ENCODE measurements around the gene PLIN3. TPM values are rescaled to one million over a fixed set of nuclear protein-coding genes. Genes with fewer than 3 reads are reported as not detected.
"Not testable (repeated sequence)": the region's sequence is repeated elsewhere in the genome, so short reads cannot be mapped to it uniquely, and the experiment has no call there.

Gene PLIN3
- total RNA-seq, 2 experiments from 2014 or later = 36.3 to 40.5 TPM

- H3K4me1 Mint-ChIP-seq = peaks cover 28% of the 10 kb centered on the region
- H3K4me3 Mint-ChIP-seq = peak overlapping the region; percentile 94
- H3K27me3 Mint-ChIP-seq = no peaks in the 10 kb centered on the region
- POLR2A ChIA-PET = interaction anchor here (0.7 to 3.5 kb wide), 10 partner anchors 9 to 84 kb away, joined by 3 to 24 read pairs (median 4); partner anchors contain the start of genes FEM1A and PLIN3
- H3K36me3 Mint-ChIP-seq (ENCODE audit: low read depth) = peaks cover 19% of the 10 kb centered on the region
- CTCF ChIA-PET = interaction anchor here (0.6 to 5.6 kb wide), 6 partner anchors 10 to 42 kb away, joined by 3 to 68 read pairs (median 4); no protein-coding TSS in a partner anchor
- no peaks in the 10 kb centered on the region for H3K9me3 Mint-ChIP-seq
- peak overlapping the region; percentile 90 for H3K27ac Mint-ChIP-seq
- DNase-seq = no peak
These were observed 36.6 kb downstream of the PLIN3 start for GRCh38 chr19:4830768-4831265.

GRCh38 chr19:4830332-4830731, 37.1 kb downstream of the PLIN3 start:
- Mint-ChIP-seq H3K36me3 (ENCODE audit: low read depth) (peaks cover 19% of the 10 kb centered on the region), H3K27ac (peak overlapping the region; percentile 90), H3K27me3 (no peaks in the 10 kb centered on the region), H3K9me3 (no peaks in the 10 kb centered on the region), H3K4me3 (peak overlapping the region; percentile 94), H3K4me1 (peaks cover 28% of the 10 kb centered on the region)
- CTCF ChIA-PET = interaction anchor here (0.6 to 5.6 kb wide), 6 partner anchors 10 to 42 kb away, joined by 3 to 68 read pairs (median 4); no protein-coding TSS in a partner anchor
- no peak for DNase-seq
- POLR2A ChIA-PET = interaction anchor here (0.6 to 3.5 kb wide), 9 partner anchors 10 to 85 kb away, joined by 3 to 24 read pairs (median 4); partner anchors contain the start of gene PLIN3

DNA sequence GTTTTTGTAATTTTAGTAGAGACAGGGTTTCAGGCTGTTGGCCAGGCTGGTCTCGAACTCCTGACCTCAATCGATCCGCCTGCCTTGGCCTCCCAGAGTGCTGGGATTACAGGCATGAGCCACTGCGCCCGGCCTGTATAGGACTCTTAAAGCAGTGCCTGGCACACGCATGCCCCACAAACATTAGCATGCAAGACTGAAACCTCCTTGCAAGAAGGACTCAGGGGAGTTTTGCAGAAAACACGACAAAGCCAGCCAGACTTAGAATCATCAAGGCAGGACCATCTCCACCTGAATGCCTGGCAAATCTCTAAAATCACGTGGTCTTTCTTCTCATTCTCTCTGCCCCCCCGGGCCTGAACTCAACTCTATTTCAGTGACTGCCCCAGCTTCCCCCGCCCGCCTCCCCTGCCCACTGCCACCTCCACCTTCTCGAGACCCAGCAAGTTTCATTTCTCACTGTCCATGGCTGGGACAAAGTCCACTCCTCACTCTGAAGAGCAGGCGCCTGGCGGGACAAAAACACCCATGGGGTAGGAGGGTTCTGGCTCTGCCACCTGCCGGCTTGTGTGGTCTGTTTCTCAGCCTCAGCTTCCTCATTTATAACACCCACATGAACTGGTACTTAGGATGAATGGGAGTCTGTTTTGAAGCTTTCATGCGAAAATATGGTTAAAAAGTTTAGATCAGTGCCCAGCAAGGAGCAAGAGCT, 38.3 kb downstream of the PLIN3 start:
- Mint-ChIP-seq H3K9me3 (no peaks in the 10 kb centered on the region), H3K4me1 (peaks cover 28% of the 10 kb centered on the region), H3K27me3 (no peaks in the 10 kb centered on the region), H3K4me3 (peak overlapping the region; percentile 57), H3K36me3 (ENCODE audit: low read depth) (peaks cover 19% of the 10 kb centered on the region), H3K27ac (peak overlapping the region; percentile 64)
- DNase-seq = no peak
- ChIA-PET POLR2A (interaction anchor here (0.6 to 3.5 kb wide), 4 partner anchors 11 to 1456 kb away, joined by 3 to 24 read pairs (median 4); no protein-coding TSS in a partner anchor), CTCF (interaction anchor here (3.4 to 5.6 kb wide), 2 partner anchors 19 to 22 kb away, joined by 15 to 68 read pairs; no protein-coding TSS in a partner anchor)

- no peak overlapping the region for H3K27ac Mint-ChIP-seq
- ChIA-PET CTCF (interaction anchor here (0.6 to 2.5 kb wide), 4 partner anchors 13 to 258 kb away, joined by 3 to 27 read pairs (median 6); partner anchors contain the start of gene FEM1A), POLR2A (no interaction called here)
- H3K9me3 Mint-ChIP-seq = no peaks in the 10 kb centered on the region
- DNase-seq = no peak
- H3K27me3 Mint-ChIP-seq = no peaks in the 10 kb centered on the region
- peaks cover 6% of the 10 kb centered on the region for H3K4me1 Mint-ChIP-seq
- peaks cover 19% of the 10 kb centered on the region for H3K36me3 Mint-ChIP-seq (ENCODE audit: low read depth)
- H3K4me3 Mint-ChIP-seq = no peak overlapping the region
These were observed 43.9 kb downstream of the PLIN3 start for GRCh38 chr19:4823577-4823976.

GRCh38 chr19:4822354-4822753, 45.1 kb downstream of the PLIN3 start:
- H3K27me3 Mint-ChIP-seq, H3K9me3 Mint-ChIP-seq, POLR2A ChIA-PET, H3K4me3 Mint-ChIP-seq, H3K4me1 Mint-ChIP-seq, DNase-seq, H3K27ac Mint-ChIP-seq: not testable (repeated sequence)
- peaks cover 25% of the 10 kb centered on the region for H3K36me3 Mint-ChIP-seq (ENCODE audit: low read depth)
- CTCF ChIA-PET = interaction anchor here (1.6 to 2.5 kb wide), 3 partner anchors 12 to 31 kb away, joined by 3 to 27 read pairs (median 10); partner anchors contain the start of gene FEM1A

DNA sequence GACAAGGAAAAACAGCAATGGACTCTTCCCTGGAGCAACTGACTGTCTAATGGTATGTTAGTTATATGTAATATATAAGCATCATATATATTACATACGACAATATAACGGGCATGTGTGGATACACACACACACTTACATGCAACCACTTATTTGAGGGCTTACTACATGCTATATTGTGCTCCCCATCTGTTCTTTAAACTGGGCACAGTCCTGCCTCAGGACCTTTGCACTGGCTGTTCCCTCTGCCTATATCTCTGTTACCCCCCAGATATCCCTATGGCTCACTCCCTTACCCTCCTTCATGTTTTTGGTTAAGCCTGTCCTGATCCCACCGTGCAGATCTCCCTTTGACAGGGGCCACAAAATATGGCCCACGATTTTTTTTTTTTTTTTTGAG, 46.2 kb downstream of the PLIN3 start:
- POLR2A ChIA-PET = no interaction called here
- CTCF ChIA-PET = interaction anchor here (0.9 kb wide), 2 partner anchors 8 to 11 kb away, joined by 4 to 5 read pairs; no protein-coding TSS in a partner anchor
- Mint-ChIP-seq H3K27me3 (no peaks in the 10 kb centered on the region), H3K4me1 (peaks cover 5% of the 10 kb centered on the region), H3K9me3 (no peaks in the 10 kb centered on the region), H3K36me3 (ENCODE audit: low read depth) (peaks cover 35% of the 10 kb centered on the region), H3K4me3 (no peak overlapping the region), H3K27ac (no peak overlapping the region)
- no peak for DNase-seq

GRCh38 chr19:4817467-4818277, 49.8 kb downstream of the PLIN3 start:
- no peak for DNase-seq
- no peak overlapping the region for H3K4me3 Mint-ChIP-seq
- no peak overlapping the region for H3K27ac Mint-ChIP-seq
- ChIA-PET POLR2A (interaction anchor here (1.4 kb wide), 1 partner anchor 13 kb away, joined by 4 read pairs; no protein-coding TSS in a partner anchor), CTCF (interaction anchor here (1.5 to 2.6 kb wide), 2 partner anchors 8 to 34 kb away, joined by 7 to 11 read pairs; no protein-coding TSS in a partner anchor)
- peaks cover 25% of the 10 kb centered on the region for H3K4me1 Mint-ChIP-seq
- peaks cover 39% of the 10 kb centered on the region for H3K36me3 Mint-ChIP-seq (ENCODE audit: low read depth)
- no peaks in the 10 kb centered on the region for H3K27me3 Mint-ChIP-seq
- H3K9me3 Mint-ChIP-seq = no peaks in the 10 kb centered on the region

DNA sequence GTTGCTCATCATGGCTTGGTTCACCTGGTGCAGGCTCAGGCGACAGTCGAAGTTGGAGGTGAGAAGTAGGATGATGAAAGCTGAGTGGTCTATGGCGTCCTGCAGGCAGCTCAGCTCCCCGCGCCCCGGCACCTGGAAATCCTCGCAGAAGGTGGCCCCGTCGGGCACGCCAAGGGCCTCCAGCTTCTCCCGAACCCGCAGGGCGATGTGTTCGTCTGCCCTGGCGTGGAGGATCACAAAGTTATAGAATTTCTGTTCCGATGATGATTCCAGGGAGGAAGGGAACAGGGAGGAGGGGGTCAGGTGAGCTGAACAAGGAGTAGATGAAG, 50.6 kb downstream of the PLIN3 start:
- Mint-ChIP-seq H3K27me3 (no peaks in the 10 kb centered on the region), H3K27ac (no peak overlapping the region), H3K4me3 (no peak overlapping the region), H3K4me1 (peaks cover 29% of the 10 kb centered on the region), H3K36me3 (ENCODE audit: low read depth) (peaks cover 36% of the 10 kb centered on the region), H3K9me3 (no peaks in the 10 kb centered on the region)
- POLR2A ChIA-PET = interaction anchor here (0.9 kb wide), 1 partner anchor 14 kb away, joined by 6 read pairs; no protein-coding TSS in a partner anchor
- CTCF ChIA-PET = interaction anchor here (1.0 to 1.5 kb wide), 2 partner anchors 26 to 35 kb away, joined by 3 to 7 read pairs; partner anchors contain the start of gene FEM1A
- DNase-seq = no peak

DNA sequence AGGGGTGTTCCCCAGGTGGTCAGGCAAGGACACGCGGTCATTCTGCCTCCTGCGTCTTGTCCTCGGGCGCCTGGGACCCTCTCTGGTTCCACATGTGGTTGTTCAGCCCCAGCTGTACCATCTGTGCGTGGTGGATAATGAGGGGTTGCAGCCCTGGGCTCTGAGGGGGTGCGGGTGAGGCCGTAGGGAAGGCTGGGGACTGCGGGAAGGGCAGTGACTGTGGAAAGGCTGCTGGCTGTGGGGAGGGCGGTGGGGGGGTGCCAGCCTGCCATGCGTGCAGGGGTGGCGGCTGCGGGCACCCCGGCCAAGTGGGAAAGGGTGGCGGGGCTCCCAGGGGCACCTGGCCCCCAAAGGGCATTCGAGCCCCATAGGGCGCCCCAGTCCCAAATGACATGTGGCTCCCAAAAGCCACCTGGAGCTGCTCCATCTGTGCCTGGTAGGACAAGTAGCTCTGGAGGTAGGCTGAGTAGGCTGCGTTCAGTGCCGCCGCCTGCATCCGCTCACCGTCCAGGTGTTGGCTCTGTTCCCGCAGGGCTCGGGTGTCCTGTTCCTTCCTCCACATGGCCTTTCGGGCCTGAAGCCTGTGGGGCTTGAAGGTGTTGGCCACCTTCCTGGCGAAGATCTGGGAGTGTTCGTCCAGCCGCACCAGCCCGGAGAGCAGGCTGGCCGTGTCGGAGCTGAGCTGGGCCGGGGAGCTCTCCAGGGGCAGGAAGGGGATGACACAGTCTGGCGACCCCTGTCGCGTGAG, 51.1 kb downstream of the PLIN3 start:
- ChIA-PET POLR2A (interaction anchor here (0.9 kb wide), 1 partner anchor 14 kb away, joined by 6 read pairs; no protein-coding TSS in a partner anchor), CTCF (interaction anchor here (1.0 to 1.5 kb wide), 2 partner anchors 25 to 35 kb away, joined by 3 to 7 read pairs; partner anchors contain the start of gene FEM1A)
- H3K36me3 Mint-ChIP-seq (ENCODE audit: low read depth) = peaks cover 36% of the 10 kb centered on the region
- no peak overlapping the region for H3K27ac Mint-ChIP-seq
- peaks cover 33% of the 10 kb centered on the region for H3K4me1 Mint-ChIP-seq
- H3K4me3 Mint-ChIP-seq = no peak overlapping the region
- no peaks in the 10 kb centered on the region for H3K27me3 Mint-ChIP-seq
- no peaks in the 10 kb centered on the region for H3K9me3 Mint-ChIP-seq
- DNase-seq = no peak

DNA sequence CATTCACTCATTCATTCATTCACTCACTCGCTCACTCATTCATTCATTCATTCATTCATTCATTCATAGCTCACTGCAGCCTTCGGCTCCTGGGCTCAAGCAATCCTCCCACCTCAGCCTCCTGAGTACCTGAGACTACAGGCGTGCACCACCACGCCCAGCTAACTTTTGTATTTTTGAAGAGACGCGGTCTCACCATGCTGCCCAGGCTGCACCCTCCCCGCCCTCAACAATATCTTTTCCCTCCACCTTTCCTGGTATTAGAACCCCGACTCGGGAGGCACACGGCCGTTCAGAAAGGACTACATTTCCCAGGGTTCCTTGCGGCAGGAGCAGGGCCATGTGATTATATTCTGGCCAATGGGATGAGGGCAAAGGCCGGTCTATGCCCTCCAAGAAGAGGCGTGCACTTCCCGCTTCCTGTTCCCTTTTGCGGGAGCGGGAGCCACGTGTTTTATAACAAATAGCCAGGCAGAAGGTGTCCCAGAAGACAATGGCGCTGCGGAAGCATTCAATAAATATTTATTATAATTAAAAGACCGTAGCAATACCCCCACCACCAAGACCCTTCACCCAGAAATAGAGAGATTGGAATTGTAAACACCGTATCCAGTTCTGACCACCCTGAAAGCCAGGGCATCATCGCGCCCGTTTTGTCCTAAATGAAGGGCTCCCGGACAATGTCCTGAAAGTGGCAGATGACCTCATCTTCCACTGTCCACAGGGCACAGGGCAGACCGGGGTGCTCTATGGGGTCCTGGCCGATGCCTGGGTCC, 51.9 kb downstream of the PLIN3 start:
- ChIA-PET CTCF (interaction anchor here (1.0 kb wide), 1 partner anchor 24 kb away, joined by 3 read pairs; the partner anchor contains the start of gene FEM1A), POLR2A (no interaction called here)
- Mint-ChIP-seq H3K27me3 (no peaks in the 10 kb centered on the region), H3K27ac (peak overlapping the region; percentile 70), H3K4me1 (peaks cover 33% of the 10 kb centered on the region), H3K9me3 (no peaks in the 10 kb centered on the region), H3K4me3 (peak overlapping the region; percentile 44), H3K36me3 (ENCODE audit: low read depth) (peaks cover 36% of the 10 kb centered on the region)
- DNase-seq = peak; percentile 77

DNA sequence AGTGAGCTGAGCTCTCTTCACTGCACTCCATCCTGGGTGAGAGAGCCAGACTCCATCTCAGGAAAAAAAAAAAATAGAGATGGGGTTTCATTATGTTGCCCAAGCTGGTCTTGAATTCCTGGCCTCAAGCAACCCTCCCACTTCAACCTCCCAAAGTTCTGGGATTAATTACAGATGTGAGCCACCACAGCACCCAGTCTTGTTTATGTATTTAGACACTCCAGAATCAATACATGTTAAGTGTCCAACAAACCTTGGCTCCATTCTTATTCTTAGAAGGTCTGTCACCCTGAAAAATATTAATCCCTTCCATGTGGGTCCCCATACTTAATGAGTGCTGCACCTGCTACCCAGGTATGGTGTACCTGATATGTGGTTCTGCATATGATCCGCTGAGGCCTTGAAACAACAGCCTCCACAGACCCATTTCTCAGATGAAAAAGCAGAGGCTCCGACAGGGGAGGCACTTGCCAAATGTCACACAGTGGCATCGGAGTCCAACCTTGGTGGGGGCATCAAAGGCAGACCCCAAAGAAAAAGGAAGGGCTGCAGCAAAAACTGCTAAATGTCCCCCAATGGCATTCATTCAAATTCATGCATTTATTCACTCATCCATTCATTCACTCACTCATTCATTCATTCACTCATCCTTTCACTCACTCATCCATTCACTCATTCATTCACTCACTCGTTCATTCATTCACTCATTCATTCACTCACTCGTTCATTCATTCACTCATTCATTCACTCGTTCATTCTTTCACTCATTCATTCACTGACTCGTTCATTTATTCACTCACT, 52.6 kb downstream of the PLIN3 start:
- Mint-ChIP-seq H3K4me3 (peak overlapping the region; percentile 44), H3K27ac (peak overlapping the region; percentile 70), H3K36me3 (ENCODE audit: low read depth) (peaks cover 34% of the 10 kb centered on the region), H3K9me3 (no peaks in the 10 kb centered on the region), H3K27me3 (no peaks in the 10 kb centered on the region), H3K4me1 (peaks cover 34% of the 10 kb centered on the region)
- no peak for DNase-seq
- ChIA-PET POLR2A (interaction anchor here (1.2 kb wide), 1 partner anchor 15 kb away, joined by 3 read pairs; no protein-coding TSS in a partner anchor), CTCF (interaction anchor here (0.7 to 3.2 kb wide), 3 partner anchors 90 to 217 kb away, joined by 3 to 23 read pairs (median 7); no protein-coding TSS in a partner anchor)

Data from activated CD4-positive, alpha-beta memory T cell treated with anti-CD3 and anti-CD28 coated beads, Interleukin-2, amount 10 ng/mL, durations not matched to agents 7 days and 5 days (primary cell).